B cell (primary cell): Measurements from ENCODE around the gene SLC35B3.

Source experiments
- EZH2 ChIP-seq: IDR thresholded peaks from 2 replicates; pipeline ENCODE4 v1.6.1; 2012; ENCODE audit warnings: borderline replicate concordance, low read depth, mild to moderate bottlenecking, moderate library complexity, low read length; ENCODE audit not compliant: insufficient read depth, poor library complexity, severe bottlenecking
- TF ChIP-seq, protein P1 (sequence below): fragments of 200-600 bp; IDR thresholded peaks from one replicate; pipeline ENCODE4 v1.8.0; 2022; ENCODE audit warnings: antibody characterized with exemption, mild to moderate bottlenecking

DNA sequence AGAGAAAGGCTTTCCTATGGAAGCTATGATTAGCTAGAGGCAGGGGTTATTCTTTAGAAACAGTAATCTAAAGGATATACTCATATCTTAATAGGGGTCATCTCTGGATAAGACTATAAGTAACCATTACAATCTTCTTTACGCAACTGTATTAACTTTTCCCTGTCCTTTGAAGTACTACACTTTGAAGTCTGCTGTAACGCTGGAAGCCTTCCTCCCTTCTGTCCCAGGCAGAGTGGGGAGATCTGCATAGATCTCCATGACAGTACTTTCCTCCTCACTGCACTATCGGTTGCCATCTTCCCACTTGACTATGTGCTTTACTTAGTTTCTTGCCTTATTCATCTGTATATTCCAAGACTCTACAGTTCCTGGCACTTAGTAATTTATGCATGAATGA, 20.1 kb downstream of the SLC35B3 start:
- TF ChIP-seq, protein P1, sequence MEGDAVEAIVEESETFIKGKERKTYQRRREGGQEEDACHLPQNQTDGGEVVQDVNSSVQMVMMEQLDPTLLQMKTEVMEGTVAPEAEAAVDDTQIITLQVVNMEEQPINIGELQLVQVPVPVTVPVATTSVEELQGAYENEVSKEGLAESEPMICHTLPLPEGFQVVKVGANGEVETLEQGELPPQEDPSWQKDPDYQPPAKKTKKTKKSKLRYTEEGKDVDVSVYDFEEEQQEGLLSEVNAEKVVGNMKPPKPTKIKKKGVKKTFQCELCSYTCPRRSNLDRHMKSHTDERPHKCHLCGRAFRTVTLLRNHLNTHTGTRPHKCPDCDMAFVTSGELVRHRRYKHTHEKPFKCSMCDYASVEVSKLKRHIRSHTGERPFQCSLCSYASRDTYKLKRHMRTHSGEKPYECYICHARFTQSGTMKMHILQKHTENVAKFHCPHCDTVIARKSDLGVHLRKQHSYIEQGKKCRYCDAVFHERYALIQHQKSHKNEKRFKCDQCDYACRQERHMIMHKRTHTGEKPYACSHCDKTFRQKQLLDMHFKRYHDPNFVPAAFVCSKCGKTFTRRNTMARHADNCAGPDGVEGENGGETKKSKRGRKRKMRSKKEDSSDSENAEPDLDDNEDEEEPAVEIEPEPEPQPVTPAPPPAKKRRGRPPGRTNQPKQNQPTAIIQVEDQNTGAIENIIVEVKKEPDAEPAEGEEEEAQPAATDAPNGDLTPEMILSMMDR, result no peak
- no peak for TF ChIP-seq EZH2
